ENCODE measurements around the gene DIAPH3. TPM values are rescaled to one million over a fixed set of nuclear protein-coding genes. Genes with fewer than 3 reads are reported as not detected.

Gene DIAPH3
- total and polyA plus RNA-seq, 8 donors = 3.3 to 19.1 (median 10.6) TPM

- Histone ChIP-seq H3K4me1 (no peaks in the 10 kb centered on the region), H3K4me3 (no peak overlapping the region), H3K27me3 (no peaks in the 10 kb centered on the region), H3K27ac (no peak overlapping the region), H3K36me3 (no peaks in the 10 kb centered on the region), H3K9me3 (no peaks in the 10 kb centered on the region)
- TF ChIP-seq CTCF (IDR thresholded peaks at IDR 0.05) = no peak
- DNase-seq (no peak), ATAC-seq (no peak)
- intact Hi-C loops (cut with DNase I) = no loop called here
These were observed 295.9 kb downstream of the DIAPH3 start for GRCh38 chr13:59867867-59868266.

GRCh38 chr13:59865398-59865797, 298.3 kb downstream of the DIAPH3 start:
- Histone ChIP-seq H3K9me3 (no peaks in the 10 kb centered on the region), H3K4me3 (no peak overlapping the region), H3K27ac (no peak overlapping the region), H3K4me1 (no peaks in the 10 kb centered on the region), H3K36me3 (no peaks in the 10 kb centered on the region), H3K27me3 (no peaks in the 10 kb centered on the region)
- intact Hi-C loops (cut with DNase I) = no loop called here
- no peak for TF ChIP-seq CTCF (IDR thresholded peaks at IDR 0.05)
- DNase-seq (no peak), ATAC-seq (no peak)

- no peak overlapping the region for H3K4me3 ChIP-seq
- no peak for ATAC-seq
- intact Hi-C loops (cut with DNase I) = no loop called here
These were observed 300.1 kb downstream of the DIAPH3 start for GRCh38 chr13:59863621-59864020.

GRCh38 chr13:59861676-59862075, 302.1 kb downstream of the DIAPH3 start:
- intact Hi-C loops (cut with DNase I) = no loop called here
- no peak for ATAC-seq
- Histone ChIP-seq H3K9me3 (no peaks in the 10 kb centered on the region), H3K36me3 (no peaks in the 10 kb centered on the region), H3K4me1 (no peaks in the 10 kb centered on the region), H3K27ac (no peak overlapping the region), H3K27me3 (no peaks in the 10 kb centered on the region), H3K4me3 (no peak overlapping the region)
- no peak for DNase-seq
- no peak for TF ChIP-seq CTCF (IDR thresholded peaks at IDR 0.05)

More at GRCh38 chr13:59863621-59864020, 300.1 kb downstream of the DIAPH3 start:
- H3K27me3 ChIP-seq = no peaks in the 10 kb centered on the region
- H3K36me3 ChIP-seq = no peaks in the 10 kb centered on the region
- H3K9me3 ChIP-seq = no peaks in the 10 kb centered on the region
- H3K4me1 ChIP-seq = no peaks in the 10 kb centered on the region
- no peak for TF ChIP-seq CTCF (IDR thresholded peaks at IDR 0.05)
- no peak overlapping the region for H3K27ac ChIP-seq
- no peak for DNase-seq

GRCh38 chr13:59856281-59856810, 307.4 kb downstream of the DIAPH3 start:
- no peak overlapping the region for H3K4me3 ChIP-seq
- no peaks in the 10 kb centered on the region for H3K27me3 ChIP-seq
- H3K36me3 ChIP-seq = no peaks in the 10 kb centered on the region
- intact Hi-C loops (cut with DNase I) = no loop called here
- H3K27ac ChIP-seq = no peak overlapping the region
- H3K9me3 ChIP-seq = no peaks in the 10 kb centered on the region
- no peaks in the 10 kb centered on the region for H3K4me1 ChIP-seq
- no peak for TF ChIP-seq CTCF (IDR thresholded peaks at IDR 0.05)
- ATAC-seq (no peak), DNase-seq (no peak)

All from left lung (tissue), 10 donors.